22Rv1 (cell line): Measurements from ENCODE around the gene PPP6R2.
"Not testable (repeated sequence)": the region's sequence is repeated elsewhere in the genome, so short reads cannot be mapped to it uniquely, and the experiment has no call there.

Experiments used
- H3K27ac ChIP-seq: fragments of 450-650 bp; 2 replicates; pipeline ENCODE4 v1.5.1; 2017
- CTCF ChIP-seq: fragments of 450-650 bp; IDR thresholded peaks from 2 replicates; pipeline ENCODE4 v1.5.1; 2017; ENCODE audit warnings: mild to moderate bottlenecking
- ZFX ChIP-seq: fragments of 450-650 bp; IDR thresholded peaks from 2 replicates; pipeline ENCODE4 v1.6.1; 2017; ENCODE audit warnings: antibody characterized with exemption, borderline replicate concordance

PPP6R2 gene

GRCh38 chr22:50326956-50327710, 16.0 kb upstream of the PPP6R2 start, which contains the start of gene DENND6B:
Gene DENND6B, minus strand, starts transcription at chr22:50327012. Its CDS starts 24 bp downstream, at chr22:50326988.
- H3K27ac ChIP-seq = peak within 1 kb of the TSS; percentile 97
- TF ChIP-seq CTCF = peak; percentile 96
- TF ChIP-seq ZFX = no peak

DNA sequence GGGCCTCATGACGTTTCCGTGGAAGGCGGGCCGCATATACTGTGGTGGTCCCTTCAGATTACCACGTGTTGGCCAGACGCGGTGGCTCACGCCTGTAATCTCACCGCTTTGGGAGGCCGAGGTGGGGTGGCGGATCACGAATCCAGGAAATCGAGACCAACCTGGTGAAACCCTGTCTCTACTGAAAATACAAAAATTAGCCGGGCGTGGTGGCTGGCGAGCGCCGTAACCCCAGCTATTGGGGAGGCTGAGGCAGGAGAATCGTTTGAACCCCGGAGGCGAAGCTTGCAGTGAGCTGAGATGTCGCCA, 15.5 kb upstream of the PPP6R2 start:
- peak overlapping the region; percentile 97 for H3K27ac ChIP-seq
- TF ChIP-seq CTCF (no peak), ZFX (no peak)

DNA sequence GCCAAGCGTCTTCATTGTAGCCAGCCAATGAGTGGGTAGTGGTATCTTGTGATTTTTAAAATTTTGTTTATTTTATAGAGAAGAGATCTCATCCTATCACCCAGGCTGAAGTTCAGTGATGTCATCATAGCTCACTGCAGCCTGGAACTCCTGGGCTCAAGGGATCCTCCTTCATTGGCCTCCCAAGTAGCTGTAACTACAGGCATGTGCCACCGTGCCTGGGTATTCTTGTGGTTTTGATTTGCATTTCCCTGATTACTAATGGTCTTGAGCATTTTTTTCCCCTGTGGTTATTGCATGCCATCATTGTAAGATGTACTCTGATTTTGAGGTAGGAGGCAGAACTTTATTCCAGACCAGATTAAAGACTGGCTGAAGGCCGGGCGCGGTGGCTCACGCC, 13.9 kb upstream of the PPP6R2 start:
- peak overlapping the region; percentile 97 for H3K27ac ChIP-seq
- no peak for TF ChIP-seq CTCF
- no peak for TF ChIP-seq ZFX

- not testable (repeated sequence) for H3K27ac ChIP-seq
These were observed 8.7 kb upstream of the PPP6R2 start for GRCh38 chr22:50334433-50334832.

DNA sequence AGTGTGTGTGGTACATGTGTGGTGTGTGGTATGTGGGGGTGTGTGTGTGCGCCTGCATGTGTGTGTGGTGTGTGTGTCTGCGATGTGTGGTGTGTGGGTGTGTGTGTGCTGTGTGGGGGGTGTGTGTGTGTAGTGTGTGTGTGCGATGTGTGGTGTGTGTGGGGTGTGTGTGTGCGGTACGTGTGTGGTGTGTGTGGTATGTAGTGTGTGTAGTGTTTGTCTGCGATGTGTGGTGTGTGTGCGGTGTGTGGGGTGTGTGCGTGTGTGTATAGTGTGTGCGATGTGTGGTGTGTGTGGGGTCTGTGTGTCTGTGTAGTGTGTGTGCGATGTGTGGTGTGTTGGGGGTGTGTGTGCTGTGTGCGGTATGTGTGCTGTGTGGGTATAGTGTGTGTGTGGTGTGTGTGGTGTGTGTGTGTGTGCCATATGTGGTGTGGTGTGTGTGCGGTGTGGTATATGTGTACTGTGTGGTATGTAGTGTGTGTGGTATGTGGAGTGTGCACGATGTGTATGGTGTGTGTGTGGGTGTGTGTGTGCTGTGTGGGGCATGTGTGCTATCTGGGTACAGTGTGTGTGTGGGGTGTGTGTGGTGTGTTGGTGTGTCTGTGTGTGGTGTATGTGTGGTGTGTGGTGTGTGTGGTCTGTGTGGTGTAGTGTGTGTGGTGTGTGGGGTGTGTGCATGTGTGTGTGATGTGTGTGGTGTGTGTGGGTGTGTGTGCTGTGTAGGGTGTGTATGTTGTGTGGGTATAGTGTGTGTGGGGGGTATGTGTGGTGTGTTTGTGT, 5.7 kb upstream of the PPP6R2 start:
- H3K27ac ChIP-seq = peak overlapping the region; percentile 33; the same call in 1 of the 2 replicates
- TF ChIP-seq CTCF (no peak), ZFX (no peak)

DNA sequence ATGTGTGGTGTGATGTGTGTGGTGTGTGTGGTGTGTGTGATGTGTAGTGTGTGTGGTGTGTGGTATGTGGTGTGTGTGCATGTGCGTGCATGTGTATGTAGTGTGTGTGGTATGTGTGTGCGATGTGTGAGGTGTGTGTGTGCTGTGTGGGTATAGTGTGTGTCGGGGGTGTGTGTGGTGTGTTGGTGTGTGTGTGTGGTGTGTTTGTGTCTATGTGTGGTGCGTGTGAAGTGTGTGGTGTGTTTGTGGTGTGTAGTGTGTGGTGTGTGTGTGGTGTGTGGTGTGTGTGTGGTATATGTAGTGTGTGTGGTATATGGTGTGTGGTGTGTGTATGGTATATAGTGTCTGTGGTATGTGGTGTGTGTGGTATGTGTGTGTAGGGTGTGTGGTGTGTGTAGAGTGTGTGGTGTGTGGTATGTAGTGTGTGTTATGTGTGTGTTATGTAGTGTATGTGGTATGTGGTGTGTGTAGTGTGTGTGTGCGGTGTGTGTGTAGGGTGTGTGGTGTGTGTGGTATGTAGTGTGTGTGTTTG, 5.0 kb upstream of the PPP6R2 start:
- H3K27ac ChIP-seq = peak overlapping the region; percentile 33; the same call in 1 of the 2 replicates
- TF ChIP-seq ZFX (no peak), CTCF (no peak)

DNA sequence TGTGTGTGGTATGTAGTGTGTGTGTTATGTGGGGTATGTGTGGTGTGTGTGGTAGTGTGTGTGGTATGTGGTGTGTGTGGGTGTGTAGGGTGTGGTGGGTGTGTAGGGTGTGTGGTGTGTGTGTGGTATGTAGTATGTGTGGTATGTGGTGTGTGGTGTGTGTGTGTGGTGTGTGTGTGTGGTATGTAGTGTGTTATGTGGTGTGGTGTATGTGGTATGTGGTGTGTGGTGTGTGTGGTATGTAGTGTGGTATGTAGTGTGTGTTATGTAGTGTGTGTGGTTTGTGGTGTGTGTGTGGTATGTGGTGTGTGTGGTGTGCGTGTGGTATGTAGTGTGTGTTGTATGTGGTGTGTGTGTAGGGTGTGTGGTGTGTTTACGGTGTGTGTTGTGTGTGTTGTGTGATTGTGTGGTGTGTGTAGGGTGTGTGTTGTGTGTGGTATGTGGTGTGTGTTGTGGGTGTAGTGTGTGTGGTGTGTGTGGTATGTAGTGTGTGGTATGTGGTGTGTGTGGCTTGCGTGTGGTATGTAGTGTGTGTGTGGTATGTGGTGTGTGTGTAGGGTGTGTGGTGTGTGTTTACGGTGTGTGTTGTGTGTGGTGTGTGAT, 4.2 kb upstream of the PPP6R2 start:
- peak overlapping the region; percentile 33; the same call in 1 of the 2 replicates for H3K27ac ChIP-seq
- no peak for TF ChIP-seq ZFX
- TF ChIP-seq CTCF = no peak
